Trophoblast cell (in vitro differentiated cells and primary cell): Measurements from ENCODE around the gene TRIM75.

Experiments used
- DNase-seq, 2 donors: peaks; one replicate each; pipeline ENCODE4 v3.0.0-alpha.2; 2016
- H2AFZ ChIP-seq: 2 replicates; pipeline ENCODE4 v1.6.1; 2013; ENCODE audit warnings: low read length, moderate library complexity, mild to moderate bottlenecking; ENCODE audit not compliant: insufficient read depth, poor library complexity
- H2AK5ac ChIP-seq: 2 replicates; pipeline ENCODE4 v1.6.1; 2013; ENCODE audit warnings: mild to moderate bottlenecking, low read length
- H2BK120ac ChIP-seq: 2 replicates; pipeline ENCODE4 v1.6.1; 2013; ENCODE audit warnings: low read length, mild to moderate bottlenecking, moderate library complexity; ENCODE audit not compliant: insufficient read depth, poor library complexity
- H2BK12ac ChIP-seq: 2 replicates; pipeline ENCODE4 v1.6.1; 2013; ENCODE audit warnings: mild to moderate bottlenecking, low read length, moderate library complexity
- H2BK5ac ChIP-seq: 2 replicates; pipeline ENCODE4 v1.6.1; 2013; ENCODE audit warnings: low read length, low read depth, moderate library complexity, mild to moderate bottlenecking; ENCODE audit not compliant: poor library complexity
- H3K14ac ChIP-seq: 2 replicates; pipeline ENCODE4 v1.6.1; 2013; ENCODE audit warnings: mild to moderate bottlenecking, low read length
- H3K18ac ChIP-seq: 2 replicates; pipeline ENCODE4 v1.6.1; 2013; ENCODE audit warnings: mild to moderate bottlenecking, low read length
- H3K23ac ChIP-seq: 2 replicates; pipeline ENCODE4 v1.6.1; 2013; ENCODE audit warnings: low read length
- H3K27ac ChIP-seq: 2 replicates; pipeline ENCODE4 v1.5.1; 2013; ENCODE audit warnings: low read depth, mild to moderate bottlenecking, inconsistent platforms, low read length, moderate library complexity
- H3K27me3 ChIP-seq: 2 replicates; pipeline ENCODE4 v1.6.1; 2013; ENCODE audit warnings: inconsistent platforms, mild to moderate bottlenecking, low read length, moderate library complexity; ENCODE audit not compliant: insufficient read depth
- H3K36me3 ChIP-seq, 2 experiments: 1 replicate in 1 of 2; 2 replicates in 1 of 2; pipeline ENCODE4 v1.6.1; 2013; ENCODE audit warnings: low read length in 2 of 2, mild to moderate bottlenecking in 2 of 2, moderate library complexity in 1 of 2; ENCODE audit not compliant: insufficient read depth in 2 of 2, control insufficient read depth in 1 of 2
- H3K4ac ChIP-seq: 2 replicates; pipeline ENCODE4 v1.6.1; 2013; ENCODE audit warnings: low read depth, mild to moderate bottlenecking, low read length, moderate library complexity
- H3K4me1 ChIP-seq, 2 experiments: 1 replicate in 1 of 2; 2 replicates in 1 of 2; pipeline ENCODE4 v1.6.1; 2013; ENCODE audit warnings: low read length in 2 of 2, mild to moderate bottlenecking in 2 of 2, moderate library complexity in 1 of 2; ENCODE audit not compliant: insufficient read depth in 2 of 2, control insufficient read depth in 1 of 2
- H3K4me2 ChIP-seq: 2 replicates; pipeline ENCODE4 v1.6.1; 2013; ENCODE audit warnings: inconsistent platforms, mild to moderate bottlenecking, low read length, moderate library complexity
- H3K4me3 ChIP-seq: 2 replicates; pipeline ENCODE4 v1.5.1; 2013; ENCODE audit warnings: mild to moderate bottlenecking, low read depth, low read length, inconsistent platforms
- H3K79me1 ChIP-seq: one replicate; pipeline ENCODE4 v1.6.1; 2013; ENCODE audit warnings: low read length
- H3K79me2 ChIP-seq: 2 replicates; pipeline ENCODE4 v1.6.1; 2013; ENCODE audit warnings: low read length, mild to moderate bottlenecking; ENCODE audit not compliant: control insufficient read depth, insufficient read depth, poor library complexity
- H3K9ac ChIP-seq: 2 replicates; pipeline ENCODE4 v1.6.1; 2013; ENCODE audit warnings: mild to moderate bottlenecking, low read length
- H3K9me3 ChIP-seq: 2 replicates; pipeline ENCODE4 v1.6.1; 2013; ENCODE audit warnings: low read depth, mild to moderate bottlenecking, control low read depth, inconsistent platforms, low read length; ENCODE audit not compliant: insufficient read depth
- H4K12ac ChIP-seq: 2 replicates; pipeline ENCODE4 v1.6.1; 2013; ENCODE audit warnings: low read depth, mild to moderate bottlenecking, low read length, moderate library complexity
- H4K8ac ChIP-seq: 2 replicates; pipeline ENCODE4 v1.6.1; 2013; ENCODE audit warnings: low read depth, mild to moderate bottlenecking, low read length, moderate library complexity
- H4K91ac ChIP-seq: one replicate; pipeline ENCODE4 v1.6.1; 2013; ENCODE audit warnings: low read depth, mild to moderate bottlenecking, low read length, moderate library complexity
- WGBS: extraction: QIAGEN DNeasy Blood & Tissue Kit; methylation state at CpG from one replicate; pipeline ENCODE4 v1.1.7; 2013; ENCODE audit warnings: missing lambda C conversion rate; ENCODE audit not compliant: insufficient read length, insufficient coverage; ENCODE audit errors: extremely low coverage; 5-methylcytosine and 5-hydroxymethylcytosine counted together

TRIM75 gene

DNA sequence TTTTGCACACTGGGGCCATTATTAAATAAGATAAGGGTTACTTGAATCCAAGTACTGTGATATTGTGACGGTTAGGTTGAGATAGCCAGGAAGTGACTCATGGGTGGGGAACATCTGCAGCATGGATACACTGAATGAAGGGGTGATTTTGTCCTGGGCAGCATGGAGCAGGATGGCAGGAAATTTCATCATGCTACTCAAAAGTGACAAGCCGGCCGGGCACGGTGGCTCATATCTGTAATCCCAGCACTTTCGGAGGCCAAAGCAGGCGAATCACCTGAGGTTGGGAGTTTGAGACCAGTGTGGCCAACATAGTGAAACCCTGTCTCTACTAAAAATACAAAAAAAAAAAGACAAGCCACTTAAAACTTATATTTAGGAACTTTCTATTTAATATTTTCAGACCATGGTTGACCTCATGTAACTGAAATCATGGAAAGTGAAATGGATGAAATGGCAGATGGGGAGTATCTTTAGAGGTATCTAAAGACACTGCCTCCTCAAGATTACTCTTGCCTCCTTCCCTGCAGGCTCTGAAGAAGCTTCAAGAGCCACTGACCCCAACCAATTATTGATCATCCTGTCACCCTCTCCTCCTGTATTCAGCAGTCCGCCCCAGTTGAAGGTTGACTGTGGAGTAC is 25.8 kb upstream of the TRIM75 start:
- no CpG with 5 or more reads among the region's 7 CpGs for WGBS
- no peak overlapping the region for H3K4me2 ChIP-seq
- H3K4ac ChIP-seq = no peak overlapping the region
- DNase-seq = no peak
- H3K79me2 ChIP-seq = no peaks in the 10 kb centered on the region
- H2BK120ac ChIP-seq = no peak overlapping the region
- no peak overlapping the region for H3K14ac ChIP-seq
- H3K27me3 ChIP-seq = no peaks in the 10 kb centered on the region
- H3K79me1 ChIP-seq = no peaks in the 10 kb centered on the region
- no peak overlapping the region for H2BK12ac ChIP-seq
- no peak overlapping the region for H4K12ac ChIP-seq
- H2AK5ac ChIP-seq = no peak overlapping the region
- no peaks in the 10 kb centered on the region for H3K4me1 ChIP-seq
- no peak overlapping the region for H3K4me3 ChIP-seq
- H2AFZ ChIP-seq = no peak overlapping the region
- H3K18ac ChIP-seq = no peak overlapping the region
- H2BK5ac ChIP-seq = no peak overlapping the region
- H3K9me3 ChIP-seq = peaks cover 2% of the 10 kb centered on the region
- no peak overlapping the region for H3K27ac ChIP-seq
- H3K36me3 ChIP-seq = no peaks in the 10 kb centered on the region
- no peak overlapping the region for H4K91ac ChIP-seq
- H3K9ac ChIP-seq = no peak overlapping the region
- H3K23ac ChIP-seq = no peak overlapping the region
- H4K8ac ChIP-seq = no peak overlapping the region

DNA sequence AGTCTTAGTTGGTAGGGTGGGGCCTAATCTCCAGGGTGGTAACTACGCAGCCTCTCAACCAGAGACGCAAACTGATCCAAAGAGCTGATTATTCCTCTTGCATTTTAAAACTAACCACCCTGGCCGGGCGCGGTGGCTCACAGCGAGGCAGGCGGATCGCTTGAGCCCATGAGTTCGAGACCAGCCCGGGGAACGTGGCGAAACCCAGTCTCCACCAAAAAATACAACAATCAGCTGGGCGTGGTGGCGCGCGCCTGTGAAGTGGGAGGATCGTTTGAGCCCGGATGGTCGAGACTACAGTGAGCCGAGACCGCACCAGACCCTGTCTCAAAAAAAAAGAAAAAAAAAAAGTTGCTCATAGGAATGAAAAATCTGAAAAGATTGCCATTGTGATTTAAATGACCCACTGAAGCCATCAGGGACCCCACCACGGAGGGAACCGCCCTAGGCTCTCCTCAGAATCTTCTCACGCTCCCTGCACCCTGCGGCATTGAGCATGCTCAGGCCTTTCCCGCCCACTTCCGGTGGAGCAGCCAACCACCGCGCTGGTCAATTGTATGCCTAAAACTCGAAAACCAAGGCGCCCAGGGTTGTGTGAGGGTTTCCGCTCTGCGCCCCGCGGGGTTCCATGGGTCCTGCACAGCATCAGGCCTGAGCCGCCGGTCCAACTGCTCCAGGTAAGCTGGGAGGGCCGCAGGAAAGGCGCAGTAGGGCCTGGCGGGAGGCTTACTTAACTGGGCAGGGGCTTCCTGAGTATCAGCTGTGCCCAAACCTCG is 22.0 kb upstream of the TRIM75 start, which contains the start of gene TRIM60:
Gene TRIM60, plus strand, starts transcription at position 564 of the 776 bp plus-strand sequence. CDS start 8,074 bp downstream, outside the sequence.
- Histone ChIP-seq H3K14ac (no peak within 1 kb of the TSS), H4K91ac (no peak within 1 kb of the TSS), H2AK5ac (no peak within 1 kb of the TSS), H3K27me3 (no peaks in the 10 kb centered on the region), H2BK120ac (no peak within 1 kb of the TSS), H3K27ac (no peak within 1 kb of the TSS), H3K9ac (peak within 1 kb of the TSS; percentile 36), H3K79me2 (no peaks in the 10 kb centered on the region), H3K9me3 (peaks cover 2% of the 10 kb centered on the region), H3K18ac (no peak within 1 kb of the TSS), H3K4me1 (no peaks in the 10 kb centered on the region), H3K4me2 (no peak within 1 kb of the TSS), H4K8ac (no peak within 1 kb of the TSS), H3K36me3 (no peaks in the 10 kb centered on the region), H2BK12ac (no peak within 1 kb of the TSS), H2AFZ (no peak within 1 kb of the TSS), H3K79me1 (no peaks in the 10 kb centered on the region), H2BK5ac (no peak within 1 kb of the TSS), H4K12ac (no peak within 1 kb of the TSS), H3K4me3 (no peak within 1 kb of the TSS), H3K23ac (no peak within 1 kb of the TSS), H3K4ac (no peak within 1 kb of the TSS)
- WGBS = no CpG with 5 or more reads among the region's 41 CpGs
- peak; percentile 57 to 82 for DNase-seq

DNA sequence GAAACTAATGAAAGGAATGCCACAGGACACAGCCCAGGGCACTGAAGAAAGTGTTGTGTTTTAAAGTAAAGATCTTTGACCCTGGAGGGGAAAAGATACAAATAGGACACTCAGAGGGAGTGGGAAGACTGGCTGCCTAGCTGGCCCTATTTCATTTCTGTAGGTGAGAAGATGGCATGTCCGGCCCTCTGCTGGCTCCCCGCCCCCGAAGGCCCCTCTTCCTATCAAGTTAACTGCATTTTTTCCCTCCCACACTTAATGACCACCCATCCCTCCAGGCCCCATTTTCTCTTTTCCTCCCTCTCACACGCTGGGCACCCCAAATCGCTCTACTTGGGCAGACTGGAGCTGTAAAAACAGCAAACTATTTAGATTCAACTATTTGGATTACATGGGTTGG is 5.5 kb upstream of the TRIM75 start:
- no peak overlapping the region for H4K12ac ChIP-seq
- no peak overlapping the region for H3K9ac ChIP-seq
- no peaks in the 10 kb centered on the region for H3K79me2 ChIP-seq
- H3K4me1 ChIP-seq = no peaks in the 10 kb centered on the region
- H2BK12ac ChIP-seq = no peak overlapping the region
- H3K4me3 ChIP-seq = no peak overlapping the region
- no peak overlapping the region for H3K23ac ChIP-seq
- H3K27ac ChIP-seq = no peak overlapping the region
- H3K14ac ChIP-seq = no peak overlapping the region
- no CpG with 5 or more reads among the region's 5 CpGs for WGBS
- no peak overlapping the region for H2BK5ac ChIP-seq
- H4K8ac ChIP-seq = no peak overlapping the region
- H2AFZ ChIP-seq = no peak overlapping the region
- no peak overlapping the region for H3K18ac ChIP-seq
- H2AK5ac ChIP-seq = no peak overlapping the region
- no peaks in the 10 kb centered on the region for H3K36me3 ChIP-seq
- no peaks in the 10 kb centered on the region for H3K79me1 ChIP-seq
- H2BK120ac ChIP-seq = no peak overlapping the region
- H3K9me3 ChIP-seq = no peaks in the 10 kb centered on the region
- H4K91ac ChIP-seq = no peak overlapping the region
- no peak overlapping the region for H3K4ac ChIP-seq
- no peak for DNase-seq
- no peaks in the 10 kb centered on the region for H3K27me3 ChIP-seq
- no peak overlapping the region for H3K4me2 ChIP-seq

DNA sequence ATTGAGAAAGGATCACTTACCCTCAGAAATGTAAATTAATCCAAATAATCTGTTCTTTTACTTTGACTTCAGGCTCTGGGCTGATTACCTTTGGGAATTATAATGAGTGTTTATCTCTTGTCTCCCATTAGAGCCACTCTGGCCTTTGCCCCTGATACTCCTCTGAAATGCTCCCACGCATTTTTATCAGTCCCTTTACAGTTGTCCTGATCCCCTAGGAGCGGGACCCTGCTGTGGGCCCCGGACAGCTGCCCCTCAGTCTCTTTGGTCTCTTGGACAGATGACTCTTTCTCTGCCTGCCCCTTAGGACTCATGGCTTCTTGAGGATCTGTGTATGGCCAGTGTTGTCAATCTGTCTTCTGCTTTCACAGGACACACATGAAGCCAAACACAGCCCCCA is 1.0 kb upstream of the TRIM75 start:
- Histone ChIP-seq H3K79me2 (no peaks in the 10 kb centered on the region), H2AK5ac (no peak overlapping the region), H3K18ac (no peak overlapping the region), H3K27ac (no peak overlapping the region), H3K4me2 (no peak overlapping the region), H3K4me1 (no peaks in the 10 kb centered on the region), H3K36me3 (no peaks in the 10 kb centered on the region), H3K27me3 (no peaks in the 10 kb centered on the region), H3K23ac (no peak overlapping the region), H3K9ac (no peak overlapping the region), H3K14ac (no peak overlapping the region), H3K9me3 (no peaks in the 10 kb centered on the region), H2BK120ac (no peak overlapping the region), H3K79me1 (no peaks in the 10 kb centered on the region), H4K91ac (no peak overlapping the region), H4K12ac (no peak overlapping the region), H2AFZ (no peak overlapping the region), H2BK5ac (no peak overlapping the region), H2BK12ac (no peak overlapping the region), H3K4me3 (no peak overlapping the region), H3K4ac (no peak overlapping the region), H4K8ac (no peak overlapping the region)
- no CpG with 5 or more reads among the region's 3 CpGs for WGBS
- no peak for DNase-seq
